ENCODE measurements around the gene TP63. TPM values are rescaled to one million over a fixed set of nuclear protein-coding genes. Genes with fewer than 3 reads are reported as not detected.

Gene TP63
- total RNA-seq, 1 experiment from 2014 or later = 4.9 TPM

- Histone ChIP-seq H3K27me3 (replicated peaks; ENCODE audit: insufficient read depth, low read depth, low read length, poor library complexity) (no peaks in the 10 kb centered on the region), H3K27ac (ENCODE audit: low read depth, low read length, poor library complexity, severe bottlenecking) (no peak overlapping the region), H3K4me1 (ENCODE audit: insufficient read depth, low read length, poor library complexity, severe bottlenecking) (peaks cover 11% of the 10 kb centered on the region), H3K4me3 (ENCODE audit: low read depth, low read length, poor library complexity, severe bottlenecking) (no peak overlapping the region), H3K9me3 (ENCODE audit: low read depth, low read length, poor library complexity, severe bottlenecking) (no peaks in the 10 kb centered on the region), H3K36me3 (ENCODE audit: insufficient read depth, low read length, poor library complexity, severe bottlenecking) (no peaks in the 10 kb centered on the region)
- CTCF ChIA-PET = interaction anchor here (0.6 kb wide), 1 partner anchor 99 kb away, joined by 6 read pairs; no protein-coding TSS in a partner anchor
- DNase-seq (ENCODE audit: low spot score) = no peak
- no TSS peak for BruUV-seq (replicated peaks)
- TF ChIP-seq EZH2 (IDR thresholded peaks at IDR 0.05; ENCODE audit: borderline replicate concordance, low read depth, low read length, poor library complexity, severe bottlenecking) = no peak
- no peak for TF ChIP-seq CTCF (conservative IDR thresholded peaks at IDR 0.05; ENCODE audit: low read depth, low read length)
- POLR2A ChIA-PET (ENCODE audit: low non-redundant PET) = no interaction called here
- intact Hi-C loops (cut with micrococcal nuclease; ENCODE audit: unreplicated experiment) = no loop called here
Measured at GRCh38 chr3:189863031-189863430, 231.8 kb downstream of the TP63 start.

GRCh38 chr3:189868061-189868460 is 236.9 kb downstream of the TP63 start:
- CTCF ChIA-PET = no interaction called here
- BruUV-seq (replicated peaks) = no TSS peak
- intact Hi-C loops (cut with micrococcal nuclease; ENCODE audit: unreplicated experiment) = no loop called here
- Histone ChIP-seq H3K27ac (ENCODE audit: low read depth, low read length, poor library complexity, severe bottlenecking) (no peak overlapping the region), H3K4me1 (ENCODE audit: insufficient read depth, low read length, poor library complexity, severe bottlenecking) (no peaks in the 10 kb centered on the region), H3K36me3 (ENCODE audit: insufficient read depth, low read length, poor library complexity, severe bottlenecking) (no peaks in the 10 kb centered on the region), H3K27me3 (replicated peaks; ENCODE audit: insufficient read depth, low read depth, low read length, poor library complexity) (no peaks in the 10 kb centered on the region), H3K9me3 (ENCODE audit: low read depth, low read length, poor library complexity, severe bottlenecking) (no peaks in the 10 kb centered on the region), H3K4me3 (ENCODE audit: low read depth, low read length, poor library complexity, severe bottlenecking) (no peak overlapping the region)
- no peak for DNase-seq (ENCODE audit: low spot score)
- no peak for TF ChIP-seq CTCF (conservative IDR thresholded peaks at IDR 0.05; ENCODE audit: low read depth, low read length)
- no peak for TF ChIP-seq EZH2 (IDR thresholded peaks at IDR 0.05; ENCODE audit: borderline replicate concordance, low read depth, low read length, poor library complexity, severe bottlenecking)
- POLR2A ChIA-PET (ENCODE audit: low non-redundant PET) = no interaction called here

- Histone ChIP-seq H3K4me1 (ENCODE audit: insufficient read depth, low read length, poor library complexity, severe bottlenecking) (no peaks in the 10 kb centered on the region), H3K27ac (ENCODE audit: low read depth, low read length, poor library complexity, severe bottlenecking) (no peak overlapping the region), H3K9me3 (ENCODE audit: low read depth, low read length, poor library complexity, severe bottlenecking) (no peaks in the 10 kb centered on the region), H3K4me3 (ENCODE audit: low read depth, low read length, poor library complexity, severe bottlenecking) (no peak overlapping the region), H3K36me3 (ENCODE audit: insufficient read depth, low read length, poor library complexity, severe bottlenecking) (no peaks in the 10 kb centered on the region), H3K27me3 (replicated peaks; ENCODE audit: insufficient read depth, low read depth, low read length, poor library complexity) (no peaks in the 10 kb centered on the region)
- TF ChIP-seq EZH2 (IDR thresholded peaks at IDR 0.05; ENCODE audit: borderline replicate concordance, low read depth, low read length, poor library complexity, severe bottlenecking) = no peak
- TF ChIP-seq CTCF (conservative IDR thresholded peaks at IDR 0.05; ENCODE audit: low read depth, low read length) = no peak
- intact Hi-C loops (cut with micrococcal nuclease; ENCODE audit: unreplicated experiment) = no loop called here
- DNase-seq (ENCODE audit: low spot score) = no peak
- ChIA-PET POLR2A (ENCODE audit: low non-redundant PET) (no interaction called here), CTCF (no interaction called here)
- no TSS peak for BruUV-seq (replicated peaks)
Measured at GRCh38 chr3:189869165-189869564, 238.0 kb downstream of the TP63 start.
